ENCODE measurements around the gene UBE2V1. TPM values are rescaled to one million over a fixed set of nuclear protein-coding genes. Genes with fewer than 3 reads are reported as not detected.
"Not testable (repeated sequence)": the region's sequence is repeated elsewhere in the genome, so short reads cannot be mapped to it uniquely, and the experiment has no call there.

UBE2V1 gene
- 100 to 1,000 TPM; 141 to 169 (median 158) TPM for polyA plus RNA-seq (ENCODE audit: insufficient read length in 4 of 4)

DNA sequence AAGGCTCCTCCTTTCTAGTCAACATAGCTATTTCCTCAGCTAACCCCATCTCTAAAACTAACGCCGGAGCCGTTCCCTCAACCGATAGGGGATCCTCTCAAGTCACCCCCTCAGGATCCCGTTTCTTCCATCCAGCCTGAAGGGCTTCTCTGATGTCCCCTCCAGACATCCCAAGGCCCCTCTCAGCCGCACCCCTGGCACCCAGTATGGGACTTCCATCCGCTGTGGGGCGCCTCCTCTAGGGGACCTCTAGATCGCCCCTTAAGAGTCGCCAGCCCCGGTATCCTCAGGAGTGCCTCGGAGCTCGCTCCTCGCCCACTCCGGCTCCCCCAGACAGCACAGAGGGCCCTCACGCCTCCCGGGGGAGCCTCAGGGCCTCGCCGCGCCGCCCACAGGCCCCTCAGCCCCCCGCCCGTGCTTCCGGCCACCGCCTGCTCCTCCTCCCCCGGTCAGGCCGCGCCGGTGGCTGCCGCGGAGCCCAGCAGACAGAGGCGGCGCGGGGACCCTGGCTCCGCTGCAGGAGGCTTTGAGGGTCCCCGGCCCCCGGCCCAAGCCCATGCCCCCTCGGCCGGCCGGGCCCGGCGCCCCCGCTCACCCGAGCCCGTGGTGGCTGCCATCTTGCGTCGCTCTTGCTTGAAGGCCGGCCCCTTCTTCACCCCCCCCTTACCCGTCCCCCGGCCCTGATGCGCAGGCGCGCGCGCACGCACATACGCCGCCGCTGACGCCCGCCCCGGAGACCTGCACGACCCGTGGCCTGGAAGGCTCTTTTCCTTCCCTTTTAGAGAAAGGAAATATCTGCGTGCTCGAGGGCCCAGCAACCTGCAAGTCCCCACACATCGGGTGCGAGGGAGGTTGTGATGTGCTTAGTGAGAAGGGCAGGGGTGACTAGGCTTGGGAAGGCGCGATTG is at the start of gene UBE2V1:
UBE2V1 (minus strand) TSS at position 639 of the 908 bp plus-strand sequence; CDS start at position 617, 22 bp downstream.
- peak; percentile 77 to 81 (median 80) for DNase-seq (ENCODE audit: low read depth in 4 of 4, low spot score in 3 of 4)

DNA sequence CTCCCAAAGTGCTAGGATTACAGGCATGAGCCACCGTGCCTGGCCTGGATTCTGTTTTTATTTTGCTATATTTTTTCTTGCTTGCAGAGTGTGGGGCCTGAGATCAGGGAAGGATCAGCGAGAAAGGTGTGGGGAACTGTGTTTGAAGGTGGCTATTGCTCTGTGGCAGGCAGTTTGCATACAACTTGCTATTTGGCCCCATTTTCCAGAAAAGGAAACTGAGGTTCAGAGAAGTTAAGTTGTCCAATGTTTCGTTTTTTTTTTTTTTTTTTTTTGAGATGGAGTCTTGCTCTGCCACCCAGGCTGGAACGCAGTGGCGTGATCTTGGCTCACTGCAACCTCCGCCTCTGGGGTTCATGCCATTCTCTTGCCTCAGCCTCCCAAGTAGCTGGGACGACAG is 48.5 kb upstream of the UBE2V1 start:
- not testable (repeated sequence) for DNase-seq (ENCODE audit: low read depth in 4 of 4, low spot score in 3 of 4)

- DNase-seq (ENCODE audit: low read depth in 4 of 4, low spot score in 3 of 4), result peak; percentile 81 to 87 (median 84)
Observed at GRCh38 chr20:50153500-50154377, 40.8 kb upstream of the UBE2V1 start, which contains the start of gene PEDS1. Gene PEDS1 (minus strand): TSS chr20:50153723. CDS start chr20:50153637, 86 bp downstream.

- no peak for DNase-seq (ENCODE audit: low read depth in 4 of 4, low spot score in 3 of 4)
Observed at GRCh38 chr20:50153153-50153499, 40.2 kb upstream of the UBE2V1 start.

- DNase-seq (ENCODE audit: low read depth in 4 of 4, low spot score in 3 of 4), result no peak
Observed at GRCh38 chr20:50152394-50153152, 39.6 kb upstream of the UBE2V1 start.

GRCh38 chr20:50151034-50151743 is 38.2 kb upstream of the UBE2V1 start:
- DNase-seq (ENCODE audit: low read depth in 4 of 4, low spot score in 3 of 4), result no peak

DNA sequence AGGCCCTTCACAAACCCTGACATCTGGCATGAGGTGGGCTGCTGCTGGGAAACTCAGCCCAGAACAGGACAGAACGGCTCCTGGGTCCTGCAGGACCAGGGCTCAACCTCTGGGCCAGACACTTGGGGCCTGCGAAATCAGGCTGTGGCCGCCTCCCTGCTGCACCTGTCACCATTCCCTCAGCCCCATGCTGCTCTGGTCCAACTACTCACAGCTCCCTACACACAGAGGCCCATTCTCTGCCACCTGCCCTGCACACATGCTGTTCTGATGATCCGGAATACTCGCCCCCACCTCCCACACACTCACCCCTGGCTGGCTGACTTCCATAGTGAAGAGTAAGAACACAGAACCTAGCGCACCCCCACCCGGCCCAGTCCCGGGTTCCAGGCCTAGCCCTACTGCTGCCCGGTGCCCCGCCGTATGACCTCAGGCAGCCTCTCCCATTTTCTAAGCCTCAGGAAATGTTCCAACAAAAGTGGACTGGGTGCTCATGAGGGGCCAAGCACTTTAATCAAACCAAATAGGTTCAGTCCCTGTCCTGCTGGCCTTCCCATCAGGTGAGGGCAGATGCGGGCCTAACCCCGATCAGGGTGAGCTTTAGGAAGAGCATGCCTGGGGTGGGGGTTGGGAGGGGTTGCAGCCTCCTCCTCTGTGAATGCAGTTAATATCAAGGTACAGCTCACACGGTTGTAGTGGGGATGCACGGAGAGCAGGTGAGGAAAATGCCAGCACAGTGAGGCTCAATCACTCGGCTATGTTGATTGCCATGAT is 36.7 kb upstream of the UBE2V1 start:
- DNase-seq (ENCODE audit: low read depth in 4 of 4, low spot score in 3 of 4), result no peak

GRCh38 chr20:50146732-50147662 is 34.0 kb upstream of the UBE2V1 start:
- no peak for DNase-seq (ENCODE audit: low read depth in 4 of 4, low spot score in 3 of 4)

GRCh38 chr20:50146214-50146613 is 33.3 kb upstream of the UBE2V1 start:
- DNase-seq (ENCODE audit: low read depth in 4 of 4, low spot score in 3 of 4), result no peak

DNA sequence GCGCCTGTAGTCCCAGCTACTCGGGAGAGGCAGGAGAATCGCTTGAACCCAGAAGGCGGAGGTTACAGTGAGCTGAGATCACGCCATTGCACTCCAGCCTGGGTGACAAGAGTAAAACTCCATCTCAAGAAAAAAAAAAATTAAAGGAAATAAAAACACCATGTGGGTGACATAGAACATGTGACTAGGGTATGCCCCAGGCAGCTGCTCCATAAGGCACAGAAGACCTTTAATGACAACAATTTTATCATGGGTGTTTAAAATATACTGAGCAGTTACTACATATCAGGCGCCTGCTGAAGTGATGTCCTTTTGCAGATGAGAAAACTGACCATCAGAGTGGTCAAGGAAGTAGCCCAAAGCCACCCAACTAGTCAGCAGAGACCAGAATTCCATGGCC is 32.6 kb upstream of the UBE2V1 start:
- DNase-seq (ENCODE audit: low read depth in 4 of 4, low spot score in 3 of 4), result no peak

DNA sequence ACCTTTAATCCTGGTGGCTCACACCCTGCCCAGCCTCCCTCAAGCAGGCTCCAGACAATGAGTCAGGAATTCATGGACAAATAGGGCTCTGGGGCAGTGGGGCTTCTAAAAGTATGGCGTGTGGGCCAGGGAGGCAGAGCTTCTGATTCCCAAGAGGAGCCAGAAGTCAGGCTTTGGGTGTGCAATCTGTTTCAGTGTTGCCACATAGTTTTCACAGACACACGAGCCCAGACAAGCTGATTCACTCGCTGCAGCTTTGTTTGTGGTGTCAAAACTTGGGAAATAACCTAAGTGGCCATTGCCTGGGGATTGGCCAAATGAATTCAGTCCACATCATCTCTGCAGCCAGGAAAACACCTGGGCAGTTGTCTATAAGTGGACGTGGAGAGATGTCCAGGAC is 31.4 kb upstream of the UBE2V1 start:
- DNase-seq (ENCODE audit: low read depth in 4 of 4, low spot score in 3 of 4), result no peak

GRCh38 chr20:50142812-50143211 is 29.9 kb upstream of the UBE2V1 start:
- no peak for DNase-seq (ENCODE audit: low read depth in 4 of 4, low spot score in 3 of 4)

- no peak for DNase-seq (ENCODE audit: low read depth in 4 of 4, low spot score in 3 of 4)
Observed at GRCh38 chr20:50141811-50142561, 29.0 kb upstream of the UBE2V1 start.

DNA sequence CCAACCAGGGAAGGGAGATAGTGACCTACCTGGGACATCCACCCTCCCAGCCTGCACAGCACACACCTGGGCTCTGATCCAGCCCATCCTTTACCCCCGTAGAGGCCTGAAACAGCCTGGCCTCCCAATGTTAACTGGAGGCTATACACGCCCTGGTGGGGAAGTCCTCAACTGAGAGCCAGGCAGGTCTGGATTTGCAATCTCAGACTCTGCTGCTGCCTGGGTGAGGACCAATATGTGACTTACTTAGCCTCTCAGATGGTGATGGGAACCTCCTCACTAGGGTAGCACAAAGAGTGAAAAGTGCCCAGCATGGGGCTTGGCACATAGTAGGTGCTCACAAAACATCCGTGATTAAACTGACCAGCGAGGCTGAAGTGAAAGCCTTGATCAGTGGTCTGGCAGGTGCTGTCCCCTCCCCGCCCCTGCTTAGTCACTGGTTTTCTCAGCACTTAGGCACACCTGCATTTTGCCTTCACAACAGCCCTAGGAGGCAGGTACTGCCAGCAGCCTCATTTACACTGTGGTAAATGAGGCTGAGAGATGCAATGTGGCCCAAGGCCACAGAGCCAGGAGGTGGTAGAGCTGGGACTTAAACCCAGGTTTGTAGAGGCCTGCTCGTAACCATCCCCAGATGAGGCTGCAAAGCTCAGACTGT is 28.2 kb upstream of the UBE2V1 start:
- DNase-seq (ENCODE audit: low read depth in 4 of 4, low spot score in 3 of 4), result no peak

DNA sequence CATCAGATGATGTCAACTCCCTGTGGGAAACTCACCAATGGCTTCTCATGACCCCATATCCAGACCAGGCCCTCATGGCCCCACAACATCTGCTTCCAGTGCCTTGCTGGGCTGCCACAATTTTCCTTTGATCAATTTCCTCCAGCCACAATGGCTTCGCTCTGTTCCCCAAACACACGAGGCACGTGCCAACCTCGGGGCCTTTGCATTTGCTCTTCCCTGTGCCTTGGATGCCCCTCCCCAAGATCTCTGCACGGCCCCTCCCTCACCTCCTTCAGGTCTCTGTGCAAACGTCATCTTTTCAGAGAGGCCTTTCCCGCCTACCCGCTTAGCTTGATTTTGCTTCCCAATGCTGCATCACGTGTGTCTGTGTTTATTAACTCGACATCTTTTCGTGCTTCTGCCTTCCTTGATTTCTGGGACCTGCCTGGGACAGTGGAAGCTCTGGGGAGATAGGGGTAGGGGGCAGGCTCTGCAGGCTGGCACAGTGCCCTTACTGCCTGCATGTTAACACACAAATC is 27.4 kb upstream of the UBE2V1 start:
- no peak for DNase-seq (ENCODE audit: low read depth in 4 of 4, low spot score in 3 of 4)

All from right renal pelvis (tissue), 4 donors.